Transverse colon (tissue), 4 donors: ENCODE measurements around the gene GSTCD. TPM values are rescaled to one million over a fixed set of nuclear protein-coding genes. Genes with fewer than 3 reads are reported as not detected.

Experiments used
- DNase-seq: peaks from one replicate; pipeline ENCODE4 v3.0.0-alpha.2; 2019
- H3K27ac ChIP-seq, 4 donors: fragments of 200-600 bp; sonication (generic); 2 replicates each; pipeline ENCODE4 v1.5.1; 2016 to 2018; ENCODE audit warnings: inconsistent platforms in 4 of 4
- H3K27me3 ChIP-seq: fragments of 200-600 bp; sonication (generic); 2 replicates; pipeline ENCODE4 v1.5.1; 2017; ENCODE audit warnings: inconsistent platforms
- H3K36me3 ChIP-seq, 4 donors: fragments of 200-600 bp; sonication (generic); 2 replicates each; pipeline ENCODE4 v1.5.1; 2017 to 2019; ENCODE audit warnings: inconsistent platforms in 4 of 4
- H3K4me1 ChIP-seq, 4 donors: fragments of 200-600 bp; sonication (generic); 2 replicates each; pipeline ENCODE4 v1.5.1; 2017 to 2020; ENCODE audit warnings: inconsistent platforms in 4 of 4
- H3K4me3 ChIP-seq, 4 donors: fragments of 200-600 bp; sonication (generic); 1 replicate in 1 of 4; 2 replicates in 3 of 4; pipeline versions ENCODE4 v1.5.1 to v1.6.1; 2017 to 2019; ENCODE audit warnings: inconsistent platforms in 4 of 4
- H3K9me3 ChIP-seq, 2 donors: fragments of 200-600 bp; sonication (generic); 2 replicates each; pipeline ENCODE4 v1.5.1; 2017 to 2019; ENCODE audit warnings: inconsistent platforms in 2 of 2
- CTCF ChIP-seq, 5 experiments: fragments of 200-600 bp in 3 of 5; fragments of 450-650 bp in 2 of 5; sonication (generic) in 3 of 5; IDR thresholded peaks; 1 replicate in 2 of 5; 2 replicates in 3 of 5; pipeline ENCODE4 v1.5.1; 2016 to 2017; ENCODE audit warnings: antibody characterized with exemption in 5 of 5, inconsistent platforms in 3 of 5, mild to moderate bottlenecking in 2 of 5, moderate library complexity in 1 of 5
- EP300 ChIP-seq: sonication (generic); formaldehyde crosslinking; IDR thresholded peaks from one replicate; pipeline ENCODE4 v1.6.1; 2017; ENCODE audit warnings: antibody characterized with exemption, low read depth
- POLR2A ChIP-seq: fragments of 450-650 bp; IDR thresholded peaks from one replicate; pipeline ENCODE4 v1.6.1; 2016; ENCODE audit warnings: antibody characterized with exemption, mild to moderate bottlenecking, moderate library complexity
- POLR2AphosphoS5 ChIP-seq, 3 donors: sonication (generic); formaldehyde crosslinking; IDR thresholded peaks; one replicate each; pipeline ENCODE4 v1.6.1; 2016; ENCODE audit warnings: antibody characterized with exemption in 3 of 3
- WGBS, 2 donors: methylation state at CpG; one replicate each; pipeline ENCODE4 v1.1.5; 2018; ENCODE audit warnings: low coverage in 1 of 2; 5-methylcytosine and 5-hydroxymethylcytosine counted together
- in situ Hi-C, 4 donors: fragments of 200-750 bp; cut with MboI; loops; one replicate each; pipeline versions ENCODE4 v1.15.0 to v1.15.1; 2017; ENCODE audit warnings: low sequenced_read_pairs in 3 of 4, low pct_ligation_motif_present in 1 of 4, low pct_unique_long_range_greater_than_20kb in 1 of 4
- intact Hi-C: fragments of 100-400 bp; cut with DNase I; formaldehyde crosslinking; loops from one replicate; pipeline ENCODE4 v1.15.1; 2023; ENCODE audit warnings: low total_unique reads
- total RNA-seq, 4 donors: library from RNA; depleted of rRNA; stranded (reverse); fragments of >200 nt; gene quantifications; one replicate each; pipeline ENCODE4 v1.1.0, GENCODE V29; 2016

The GSTCD gene
- total RNA-seq, 4 donors from 2014 or later: 0.40 to 11.1 (median 8.4) TPM

GRCh38 chr4:105808750-105809041, 100.1 kb downstream of the GSTCD start:
- Histone ChIP-seq H3K9me3 (no peaks in the 10 kb centered on the region), H3K4me1 (no peaks in the 10 kb centered on the region), H3K4me3 (peak overlapping the region in 1 of 4 donors; percentile 4), H3K27ac (no peak overlapping the region), H3K36me3 (no peaks in the 10 kb centered on the region), H3K27me3 (no peaks in the 10 kb centered on the region)
- in situ Hi-C loops (no loop called here), intact Hi-C loops (no loop called here)
- DNase-seq: no peak
- 69 to 75% methylated on average over 2 to 3 of the region's 3 CpGs for WGBS, 2 donors
- no peak for TF ChIP-seq CTCF (IDR thresholded peaks at IDR 0.05)
- no peak for TF ChIP-seq POLR2AphosphoS5 (IDR thresholded peaks at IDR 0.05)
- TF ChIP-seq POLR2A: no peak
- no peak for TF ChIP-seq EP300

GRCh38 chr4:105815701-105816100, 107.1 kb downstream of the GSTCD start:
- Histone ChIP-seq H3K27me3 (no peaks in the 10 kb centered on the region), H3K36me3 (no peaks in the 10 kb centered on the region), H3K4me3 (no peak overlapping the region), H3K27ac (no peak overlapping the region), H3K4me1 (peaks cover 0 to 4% (median 2%) of the 10 kb centered on the region in 4 donors), H3K9me3 (no peaks in the 10 kb centered on the region)
- intact Hi-C loops: no loop called here
- 78 to 88% methylated on average over 1 of the region's 1 CpG for WGBS, 2 donors
- DNase-seq: no peak
- in situ Hi-C loops: no loop called here
- TF ChIP-seq EP300: no peak
- no peak for TF ChIP-seq POLR2A
- no peak for TF ChIP-seq POLR2AphosphoS5 (IDR thresholded peaks at IDR 0.05)
- no peak for TF ChIP-seq CTCF (IDR thresholded peaks at IDR 0.05)

GRCh38 chr4:105822061-105822460, 113.5 kb downstream of the GSTCD start:
- DNase-seq: no peak
- H3K27me3 ChIP-seq: no peaks in the 10 kb centered on the region
- intact Hi-C loops: no loop called here

GRCh38 chr4:105828074-105828473, 119.5 kb downstream of the GSTCD start:
- H3K4me1 ChIP-seq: no peaks in the 10 kb centered on the region
- WGBS, 2 donors: 96 to 100% methylated on average over 2 of the region's 2 CpGs
- intact Hi-C loops: no loop called here

More at GRCh38 chr4:105822061-105822460, 113.5 kb downstream of the GSTCD start:
- Histone ChIP-seq H3K9me3 (no peaks in the 10 kb centered on the region), H3K27ac (no peak overlapping the region), H3K36me3 (no peaks in the 10 kb centered on the region), H3K4me1 (peaks cover 0 to 4% (median 2%) of the 10 kb centered on the region in 4 donors), H3K4me3 (no peak overlapping the region)
- in situ Hi-C loops: no loop called here
- TF ChIP-seq POLR2AphosphoS5 (IDR thresholded peaks at IDR 0.05) (no peak), CTCF (IDR thresholded peaks at IDR 0.05) (no peak), EP300 (no peak), POLR2A (no peak)

GRCh38 chr4:105831189-105831588, 122.6 kb downstream of the GSTCD start:
- 90 to 99% methylated on average over 2 of the region's 2 CpGs for WGBS, 2 donors
- no peaks in the 10 kb centered on the region for H3K4me1 ChIP-seq
- no peaks in the 10 kb centered on the region for H3K36me3 ChIP-seq
- in situ Hi-C loops: no loop called here
- no peaks in the 10 kb centered on the region for H3K27me3 ChIP-seq
- no peak overlapping the region for H3K4me3 ChIP-seq
- TF ChIP-seq POLR2AphosphoS5 (IDR thresholded peaks at IDR 0.05): no peak
- no peak for TF ChIP-seq POLR2A
- TF ChIP-seq EP300: no peak
- TF ChIP-seq CTCF (IDR thresholded peaks at IDR 0.05): no peak
- no peaks in the 10 kb centered on the region for H3K9me3 ChIP-seq
- intact Hi-C loops: no loop called here
- no peak for DNase-seq
- no peak overlapping the region for H3K27ac ChIP-seq

More at GRCh38 chr4:105828074-105828473, 119.5 kb downstream of the GSTCD start:
- no peaks in the 10 kb centered on the region for H3K36me3 ChIP-seq
- H3K27ac ChIP-seq: no peak overlapping the region
- no peaks in the 10 kb centered on the region for H3K27me3 ChIP-seq
- no peak overlapping the region for H3K4me3 ChIP-seq
- in situ Hi-C loops: no loop called here
- no peak for DNase-seq
- no peaks in the 10 kb centered on the region for H3K9me3 ChIP-seq
- no peak for TF ChIP-seq EP300
